ENCODE data around the gene IMMP2L.

GRCh38 chr7:111259991-111260390 is 302.3 kb downstream of the IMMP2L start:
- no peak for TF ChIP-seq SMARCC2 (IDR thresholded peaks at IDR 0.05)
- TF ChIP-seq, protein P1, sequence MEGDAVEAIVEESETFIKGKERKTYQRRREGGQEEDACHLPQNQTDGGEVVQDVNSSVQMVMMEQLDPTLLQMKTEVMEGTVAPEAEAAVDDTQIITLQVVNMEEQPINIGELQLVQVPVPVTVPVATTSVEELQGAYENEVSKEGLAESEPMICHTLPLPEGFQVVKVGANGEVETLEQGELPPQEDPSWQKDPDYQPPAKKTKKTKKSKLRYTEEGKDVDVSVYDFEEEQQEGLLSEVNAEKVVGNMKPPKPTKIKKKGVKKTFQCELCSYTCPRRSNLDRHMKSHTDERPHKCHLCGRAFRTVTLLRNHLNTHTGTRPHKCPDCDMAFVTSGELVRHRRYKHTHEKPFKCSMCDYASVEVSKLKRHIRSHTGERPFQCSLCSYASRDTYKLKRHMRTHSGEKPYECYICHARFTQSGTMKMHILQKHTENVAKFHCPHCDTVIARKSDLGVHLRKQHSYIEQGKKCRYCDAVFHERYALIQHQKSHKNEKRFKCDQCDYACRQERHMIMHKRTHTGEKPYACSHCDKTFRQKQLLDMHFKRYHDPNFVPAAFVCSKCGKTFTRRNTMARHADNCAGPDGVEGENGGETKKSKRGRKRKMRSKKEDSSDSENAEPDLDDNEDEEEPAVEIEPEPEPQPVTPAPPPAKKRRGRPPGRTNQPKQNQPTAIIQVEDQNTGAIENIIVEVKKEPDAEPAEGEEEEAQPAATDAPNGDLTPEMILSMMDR (CRISPR knock-in tag; IDR thresholded peaks at IDR 0.05), result no peak
- TF ChIP-seq, protein P2, sequence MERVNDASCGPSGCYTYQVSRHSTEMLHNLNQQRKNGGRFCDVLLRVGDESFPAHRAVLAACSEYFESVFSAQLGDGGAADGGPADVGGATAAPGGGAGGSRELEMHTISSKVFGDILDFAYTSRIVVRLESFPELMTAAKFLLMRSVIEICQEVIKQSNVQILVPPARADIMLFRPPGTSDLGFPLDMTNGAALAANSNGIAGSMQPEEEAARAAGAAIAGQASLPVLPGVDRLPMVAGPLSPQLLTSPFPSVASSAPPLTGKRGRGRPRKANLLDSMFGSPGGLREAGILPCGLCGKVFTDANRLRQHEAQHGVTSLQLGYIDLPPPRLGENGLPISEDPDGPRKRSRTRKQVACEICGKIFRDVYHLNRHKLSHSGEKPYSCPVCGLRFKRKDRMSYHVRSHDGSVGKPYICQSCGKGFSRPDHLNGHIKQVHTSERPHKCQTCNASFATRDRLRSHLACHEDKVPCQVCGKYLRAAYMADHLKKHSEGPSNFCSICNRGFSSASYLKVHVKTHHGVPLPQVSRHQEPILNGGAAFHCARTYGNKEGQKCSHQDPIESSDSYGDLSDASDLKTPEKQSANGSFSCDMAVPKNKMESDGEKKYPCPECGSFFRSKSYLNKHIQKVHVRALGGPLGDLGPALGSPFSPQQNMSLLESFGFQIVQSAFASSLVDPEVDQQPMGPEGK (CRISPR knock-in tag; IDR thresholded peaks at IDR 0.05), result no peak
- TF ChIP-seq ATF2 (CRISPR knock-in tag; IDR thresholded peaks at IDR 0.05), result no peak
- TF ChIP-seq REPIN1 (CRISPR knock-in tag; IDR thresholded peaks at IDR 0.05; ENCODE audit: borderline replicate concordance, low read depth), result no peak

Data from HepG2 (cell line).